ENCODE data around the gene FEZ2.

FEZ2 gene

DNA sequence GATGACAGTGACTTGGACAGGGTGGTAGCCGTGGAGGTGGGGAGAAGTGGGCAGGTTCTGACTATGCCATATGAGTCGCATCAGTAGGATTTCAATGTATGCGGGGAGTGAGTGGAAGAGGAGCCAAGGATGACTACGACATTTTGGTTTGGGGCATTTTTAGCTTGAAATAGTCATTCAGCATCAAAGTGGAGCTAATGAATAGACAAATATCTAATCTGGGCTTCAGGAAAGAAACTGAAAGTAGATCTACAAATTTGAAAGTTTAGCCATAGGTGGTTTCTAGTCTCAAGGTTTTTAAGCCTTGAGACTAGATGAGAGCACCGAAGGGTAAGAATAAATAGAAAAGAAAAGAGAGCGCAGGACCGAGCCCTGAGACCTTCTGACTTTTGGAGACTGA lies 58.3 kb downstream of the FEZ2 start:
- H3K27me3 ChIP-seq (ENCODE audit: insufficient read depth, low read depth): no peaks in the 10 kb centered on the region
- H3K27ac ChIP-seq: no peak overlapping the region; the same call in 1 of the 2 replicates

DNA sequence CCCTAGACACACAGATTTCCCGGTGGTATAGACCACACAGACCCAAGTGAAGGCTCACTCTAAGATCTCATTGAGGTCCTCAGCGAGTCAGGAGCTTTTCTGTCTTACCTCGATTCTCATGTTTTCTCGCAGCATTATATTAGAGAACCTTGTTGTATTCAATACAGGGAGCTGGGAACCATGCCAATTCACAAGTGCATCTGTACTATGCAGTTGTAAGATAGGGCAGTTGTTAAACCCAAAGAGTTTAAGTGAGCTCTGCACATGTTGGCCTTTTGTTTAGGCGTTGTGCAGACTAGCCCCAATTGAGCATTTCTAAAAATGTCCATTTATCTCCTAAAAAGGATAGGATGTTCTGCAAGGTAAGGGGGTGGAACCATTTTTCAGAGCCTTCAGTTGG lies 59.6 kb downstream of the FEZ2 start:
- no peaks in the 10 kb centered on the region for H3K79me2 ChIP-seq (ENCODE audit: insufficient read depth, low read depth)
- no peaks in the 10 kb centered on the region for H3K36me3 ChIP-seq (ENCODE audit: insufficient read depth)
- H3K4me2 ChIP-seq: no peak overlapping the region
- no peak overlapping the region for H2AFZ ChIP-seq (ENCODE audit: low read depth)
- no peak overlapping the region for H3K9ac ChIP-seq
- H3K4me3 ChIP-seq (IDR thresholded peaks at IDR 0.05; ENCODE audit: insufficient read depth, low read depth, low read length): no peak overlapping the region
- H3K27ac ChIP-seq: no peak overlapping the region
- TF ChIP-seq CTCF (conservative IDR thresholded peaks at IDR 0.05; ENCODE audit: low read depth, low read length): no peak
- no peaks in the 10 kb centered on the region for H4K20me1 ChIP-seq (ENCODE audit: insufficient read depth)
- no peaks in the 10 kb centered on the region for H3K27me3 ChIP-seq (ENCODE audit: insufficient read depth, low read depth)
- H3K4me1 ChIP-seq (ENCODE audit: low read depth, poor library complexity, severe bottlenecking): peaks cover 16% of the 10 kb centered on the region

More for the DNA sequence above, 58.3 kb downstream of the FEZ2 start:
- H3K4me3 ChIP-seq (IDR thresholded peaks at IDR 0.05; ENCODE audit: insufficient read depth, low read depth, low read length): no peak overlapping the region
- no peaks in the 10 kb centered on the region for H3K36me3 ChIP-seq (ENCODE audit: insufficient read depth)
- H3K79me2 ChIP-seq (ENCODE audit: insufficient read depth, low read depth): no peaks in the 10 kb centered on the region
- H3K9ac ChIP-seq: no peak overlapping the region
- peaks cover 16% of the 10 kb centered on the region for H3K4me1 ChIP-seq (ENCODE audit: low read depth, poor library complexity, severe bottlenecking)
- no peaks in the 10 kb centered on the region for H4K20me1 ChIP-seq (ENCODE audit: insufficient read depth)
- no peak for TF ChIP-seq CTCF (conservative IDR thresholded peaks at IDR 0.05; ENCODE audit: low read depth, low read length)
- no peak overlapping the region for H2AFZ ChIP-seq (ENCODE audit: low read depth)
- H3K4me2 ChIP-seq: peak overlapping the region; percentile 34

- Histone ChIP-seq H4K20me1 (ENCODE audit: insufficient read depth) (no peaks in the 10 kb centered on the region), H2AFZ (ENCODE audit: low read depth) (no peak overlapping the region), H3K4me1 (ENCODE audit: low read depth, poor library complexity, severe bottlenecking) (peaks cover 16% of the 10 kb centered on the region), H3K27ac (no peak overlapping the region), H3K9ac (no peak overlapping the region), H3K27me3 (ENCODE audit: insufficient read depth, low read depth) (no peaks in the 10 kb centered on the region), H3K4me3 (IDR thresholded peaks at IDR 0.05; ENCODE audit: insufficient read depth, low read depth, low read length) (no peak overlapping the region), H3K79me2 (ENCODE audit: insufficient read depth, low read depth) (no peaks in the 10 kb centered on the region), H3K36me3 (ENCODE audit: insufficient read depth) (no peaks in the 10 kb centered on the region), H3K4me2 (no peak overlapping the region)
- TF ChIP-seq CTCF (conservative IDR thresholded peaks at IDR 0.05; ENCODE audit: low read depth, low read length): no peak
Measured at GRCh38 chr2:36536776-36537175, 61.2 kb downstream of the FEZ2 start.

DNA sequence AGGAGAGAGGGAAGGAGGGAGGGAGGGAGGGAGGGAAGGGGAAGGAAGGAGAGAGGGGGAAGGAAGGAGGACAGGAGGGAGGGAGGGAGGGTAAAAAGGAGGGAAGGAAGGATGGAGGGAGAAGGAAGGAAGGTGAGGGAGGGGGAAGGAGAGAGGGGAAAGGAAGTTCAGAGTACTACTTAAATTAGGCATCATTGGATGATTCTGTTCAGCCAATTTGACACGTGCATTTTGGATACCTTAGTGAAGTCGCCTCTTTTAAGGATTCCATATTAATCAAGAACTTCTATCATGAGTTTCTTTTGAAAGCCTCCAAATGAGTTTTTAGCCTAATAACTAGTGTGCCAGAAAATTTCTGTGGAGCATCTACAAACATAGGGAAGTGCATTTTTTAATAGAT lies 62.9 kb downstream of the FEZ2 start:
- peaks cover 14% of the 10 kb centered on the region for H3K4me1 ChIP-seq (ENCODE audit: low read depth, poor library complexity, severe bottlenecking)
- H4K20me1 ChIP-seq (ENCODE audit: insufficient read depth): no peaks in the 10 kb centered on the region
- no peak overlapping the region for H3K9ac ChIP-seq
- no peak overlapping the region for H3K27ac ChIP-seq
- H2AFZ ChIP-seq (ENCODE audit: low read depth): no peak overlapping the region
- no peak overlapping the region for H3K4me2 ChIP-seq
- no peaks in the 10 kb centered on the region for H3K79me2 ChIP-seq (ENCODE audit: insufficient read depth, low read depth)
- TF ChIP-seq CTCF (conservative IDR thresholded peaks at IDR 0.05; ENCODE audit: low read depth, low read length): no peak
- no peaks in the 10 kb centered on the region for H3K36me3 ChIP-seq (ENCODE audit: insufficient read depth)
- no peaks in the 10 kb centered on the region for H3K27me3 ChIP-seq (ENCODE audit: insufficient read depth, low read depth)
- H3K4me3 ChIP-seq (IDR thresholded peaks at IDR 0.05; ENCODE audit: insufficient read depth, low read depth, low read length): no peak overlapping the region
